Effector memory CD4-positive, alpha-beta T cell (primary cell): ENCODE data around the gene SFT2D1.
A peak's percentile ranks its signal among the peaks of the same experiment; 100 is the strongest.
"Not testable (repeated sequence)": the region's sequence is repeated elsewhere in the genome, so short reads cannot be mapped to it uniquely, and the experiment has no call there.

Source experiments
- DNase-seq, 3 donors: peaks; one replicate each; pipeline ENCODE4 v3.0.0-alpha.2; 2020
- H3K27ac ChIP-seq: 2 replicates; pipeline ENCODE4 v1.7.0; 2013; ENCODE audit warnings: mild to moderate bottlenecking, low read length, moderate library complexity; ENCODE audit not compliant: insufficient read depth, poor library complexity, severe bottlenecking
- H3K27me3 ChIP-seq: replicated peaks from 2 replicates; pipeline ENCODE4 v1.7.0; 2013; ENCODE audit warnings: mild to moderate bottlenecking, low read length; ENCODE audit not compliant: insufficient read depth, control insufficient read depth, poor library complexity, severe bottlenecking
- H3K36me3 ChIP-seq: 2 replicates; pipeline ENCODE4 v1.7.0; 2013; ENCODE audit warnings: mild to moderate bottlenecking, low read length, moderate library complexity; ENCODE audit not compliant: control insufficient read depth, insufficient read depth
- H3K4me1 ChIP-seq: 2 replicates; pipeline ENCODE4 v1.7.0; 2013; ENCODE audit warnings: low read length, mild to moderate bottlenecking; ENCODE audit not compliant: control insufficient read depth, insufficient read depth, poor library complexity, severe bottlenecking
- H3K4me3 ChIP-seq: 2 replicates; pipeline ENCODE4 v1.7.0; 2013; ENCODE audit warnings: low read length, low read depth, mild to moderate bottlenecking; ENCODE audit not compliant: insufficient read depth, poor library complexity, severe bottlenecking
- H3K9me3 ChIP-seq: 2 replicates; pipeline ENCODE4 v1.7.0; 2013; ENCODE audit warnings: mild to moderate bottlenecking, low read length, moderate library complexity; ENCODE audit not compliant: control insufficient read depth
- total RNA-seq, 3 donors: gene quantifications; one replicate each; lab custom pipeline; 2026; lab: John Stamatoyannopoulos, UW

The SFT2D1 gene
- total RNA-seq: 7.6 to 11.1 (median 9.1) reads per million in 3 donors

GRCh38 chr6:166342349-166343149 lies at the start of gene SFT2D1:
Gene SFT2D1, minus strand, starts transcription at chr6:166342545. Its CDS starts 64 bp downstream, at chr6:166342481.
- Histone ChIP-seq H3K4me3 (peak within 1 kb of the TSS; percentile 89), H3K9me3 (no peaks in the 10 kb centered on the region), H3K36me3 (no peaks in the 10 kb centered on the region), H3K27me3 (no peaks in the 10 kb centered on the region), H3K4me1 (peaks cover 4% of the 10 kb centered on the region), H3K27ac (peak within 1 kb of the TSS; percentile 64)
- DNase-seq: peak; percentile 40 to 64 (median 55)

- Histone ChIP-seq H3K4me1 (no peaks in the 10 kb centered on the region), H3K9me3 (no peaks in the 10 kb centered on the region), H3K4me3 (no peak overlapping the region), H3K27ac (no peak overlapping the region), H3K36me3 (no peaks in the 10 kb centered on the region), H3K27me3 (no peaks in the 10 kb centered on the region)
- DNase-seq: no peak
Measured at GRCh38 chr6:166389119-166389518, 46.8 kb upstream of the SFT2D1 start.

DNA sequence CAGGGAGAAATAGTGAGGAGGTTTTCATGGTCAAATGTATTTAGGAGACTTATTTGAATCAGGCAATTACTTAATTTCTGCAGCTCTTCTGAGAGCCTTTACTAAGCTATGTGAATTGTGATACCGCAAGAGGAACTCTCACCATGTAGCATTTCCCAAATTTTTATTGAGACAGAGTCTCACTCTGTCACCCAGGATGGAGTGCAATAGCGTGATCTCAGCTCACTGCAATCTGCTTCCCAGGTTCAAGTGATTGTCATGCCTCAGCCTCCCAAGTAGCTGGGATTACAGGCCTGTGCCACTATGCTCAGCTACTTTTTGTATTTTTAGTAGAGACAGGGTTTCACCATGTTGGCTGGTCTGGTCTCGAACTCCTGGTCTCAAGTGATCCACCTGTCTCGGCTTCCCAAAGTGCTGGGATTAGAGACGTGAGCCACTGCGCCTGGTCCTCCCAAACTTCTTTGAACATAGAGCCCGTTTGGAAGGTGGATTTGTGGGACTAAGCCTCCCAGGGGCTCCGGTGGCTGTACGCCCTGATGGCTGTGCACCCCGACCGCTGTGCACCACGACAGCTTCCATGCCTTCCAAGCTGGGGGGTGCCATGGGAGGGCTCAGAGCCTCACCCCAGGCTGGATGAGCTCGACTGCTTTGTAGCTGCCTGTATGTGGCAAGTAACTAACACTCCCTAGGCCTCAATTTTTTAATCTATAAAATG lies 46.1 kb upstream of the SFT2D1 start:
- Histone ChIP-seq H3K27me3 (no peaks in the 10 kb centered on the region), H3K27ac (no peak overlapping the region), H3K4me1 (no peaks in the 10 kb centered on the region), H3K9me3 (no peaks in the 10 kb centered on the region), H3K4me3 (no peak overlapping the region), H3K36me3 (no peaks in the 10 kb centered on the region)
- DNase-seq: no peak

GRCh38 chr6:166387642-166388289 lies 45.4 kb upstream of the SFT2D1 start:
- Histone ChIP-seq H3K4me1 (no peaks in the 10 kb centered on the region), H3K9me3 (no peaks in the 10 kb centered on the region), H3K36me3 (no peaks in the 10 kb centered on the region), H3K4me3 (no peak overlapping the region), H3K27me3 (no peaks in the 10 kb centered on the region), H3K27ac (no peak overlapping the region)
- no peak for DNase-seq

DNA sequence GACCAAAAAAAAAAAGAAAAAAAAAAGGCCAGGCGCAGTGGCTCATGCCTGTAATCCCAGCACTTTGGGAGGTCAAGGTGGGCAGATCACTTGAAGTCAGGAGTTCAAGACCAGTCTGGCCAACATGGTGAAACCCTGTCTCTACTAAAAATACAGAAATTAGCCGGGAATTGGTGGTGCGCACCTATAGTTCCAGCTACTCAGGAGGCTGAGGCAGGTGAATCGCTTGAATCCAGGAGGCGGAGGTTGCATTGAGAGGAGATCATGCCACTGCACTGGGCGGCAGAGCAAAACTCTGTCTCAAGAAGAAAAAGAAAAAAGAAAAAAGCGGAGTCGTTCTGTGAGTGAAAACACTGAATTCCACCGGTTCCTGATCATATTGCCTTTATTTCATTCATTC lies 44.8 kb upstream of the SFT2D1 start:
- not testable (repeated sequence) for DNase-seq, H3K27ac ChIP-seq, H3K4me3 ChIP-seq, H3K4me1 ChIP-seq, H3K9me3 ChIP-seq, H3K36me3 ChIP-seq, H3K27me3 ChIP-seq

GRCh38 chr6:166386111-166386510 lies 43.8 kb upstream of the SFT2D1 start:
- Histone ChIP-seq H3K27me3 (no peaks in the 10 kb centered on the region), H3K4me3 (no peak overlapping the region), H3K36me3 (no peaks in the 10 kb centered on the region)

GRCh38 chr6:166383802-166384363 lies 41.5 kb upstream of the SFT2D1 start:
- H3K27me3 ChIP-seq, H3K9me3 ChIP-seq, H3K4me1 ChIP-seq, H3K36me3 ChIP-seq: not testable (repeated sequence)
- DNase-seq: peak in 2 of 3 donors; percentile 17
- Histone ChIP-seq H3K27ac (peak overlapping the region; percentile 76), H3K4me3 (peak overlapping the region; percentile 87)

More at GRCh38 chr6:166386111-166386510, 43.8 kb upstream of the SFT2D1 start:
- no peak for DNase-seq
- H3K4me1 ChIP-seq: peaks cover 5% of the 10 kb centered on the region
- no peak overlapping the region for H3K27ac ChIP-seq
- no peaks in the 10 kb centered on the region for H3K9me3 ChIP-seq

DNA sequence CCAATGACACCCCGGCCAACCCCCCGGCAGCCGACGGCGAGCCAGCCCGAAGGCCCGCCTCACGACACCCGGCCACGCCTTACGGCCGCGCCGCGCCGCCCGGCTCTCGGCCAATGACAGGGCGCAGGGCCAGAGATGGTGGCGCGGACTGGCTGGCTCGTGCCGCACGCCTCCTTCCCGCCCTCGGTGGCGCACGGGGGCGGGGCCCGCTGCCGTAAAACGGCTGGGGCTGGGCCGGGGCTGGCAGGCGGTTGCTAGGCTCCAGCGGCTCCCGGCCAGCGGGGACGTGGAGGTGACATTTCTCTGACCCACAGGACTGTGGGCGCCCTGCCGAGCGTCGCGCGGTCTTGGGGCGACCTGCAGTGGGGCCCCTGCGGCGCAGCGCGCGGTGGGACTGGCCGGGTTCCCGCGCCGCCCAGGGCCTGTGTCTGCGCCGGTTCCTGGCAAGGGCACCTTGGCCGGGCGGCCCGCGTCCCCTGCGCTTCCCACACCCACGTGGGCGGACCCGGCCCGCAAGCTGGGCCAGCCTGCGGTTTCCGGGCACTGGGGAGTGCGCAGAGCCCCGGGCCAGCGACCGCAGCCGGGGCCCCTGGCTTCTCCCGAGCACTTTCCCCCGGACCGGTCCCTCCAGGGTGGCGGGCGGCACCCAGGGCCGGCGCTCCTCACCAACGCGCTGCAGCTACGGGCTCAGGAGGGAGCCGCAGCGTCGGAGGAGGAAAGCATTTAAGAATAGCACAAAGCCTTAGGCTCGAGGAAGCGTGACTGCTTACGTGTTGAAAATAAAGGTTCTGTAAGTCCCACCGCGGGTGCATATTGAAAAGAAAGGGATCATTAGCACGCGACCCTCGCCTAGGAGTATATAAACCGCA lies 40.8 kb upstream of the SFT2D1 start, which contains the start of gene MPC1:
Gene MPC1, minus strand, starts transcription at position 8 of the 869 bp plus-strand sequence. CDS start 64 bp downstream, outside the sequence.
- DNase-seq: peak; percentile 84 to 90 (median 89)
- H3K4me1 ChIP-seq: peaks cover 5% of the 10 kb centered on the region
- no peaks in the 10 kb centered on the region for H3K27me3 ChIP-seq
- peak within 1 kb of the TSS; percentile 76 for H3K27ac ChIP-seq
- no peaks in the 10 kb centered on the region for H3K9me3 ChIP-seq
- peak within 1 kb of the TSS; percentile 87 for H3K4me3 ChIP-seq
- H3K36me3 ChIP-seq: no peaks in the 10 kb centered on the region

- peaks cover 5% of the 10 kb centered on the region for H3K4me1 ChIP-seq
- H3K27ac ChIP-seq: peak overlapping the region; percentile 76
- no peak for DNase-seq
- no peaks in the 10 kb centered on the region for H3K36me3 ChIP-seq
- peak overlapping the region; percentile 87 for H3K4me3 ChIP-seq
- H3K27me3 ChIP-seq: no peaks in the 10 kb centered on the region
- H3K9me3 ChIP-seq: no peaks in the 10 kb centered on the region
Measured at GRCh38 chr6:166382500-166382932, 40.2 kb upstream of the SFT2D1 start.
